Panc1 (cell line): Measurements from ENCODE around the gene NUDT4. TPM values are rescaled to one million over a fixed set of nuclear protein-coding genes. Genes with fewer than 3 reads are reported as not detected.

ENCODE experiments used
- ATAC-seq: fragments of 200-7000 bp; cut with Tn5 transposase; 2 replicates; pipeline ENCODE4 v1.9.1; 2020; ENCODE audit warnings: mild to moderate bottlenecking, moderate library complexity
- BruUV-seq: library from RNA; stranded (reverse); fragments of 400-500 nt; replicated peaks from 2 replicates; lab custom pipeline; 2021; lab: Mats Ljungman, UMichigan
- CTCF ChIA-PET: fragments of 300-600 bp; sonication (Branson Sonifier 250); formaldehyde crosslinking; loops from one replicate; lab custom pipeline; 2022; ENCODE audit warnings: antibody characterized with exemption; lab: Charles Lee
- POLR2A ChIA-PET: fragments of 300-600 bp; sonication (Branson Sonifier 250); formaldehyde crosslinking; loops from one replicate; lab custom pipeline; 2022; ENCODE audit warnings: antibody characterized with exemption; lab: Charles Lee
- DNase-seq: peaks from one replicate; pipeline ENCODE4 v3.0.0-alpha.2; 2010; ENCODE audit warnings: low read depth, low spot score
- H3K27ac ChIP-seq: 2 replicates; pipeline ENCODE4 v1.5.1; 2011; ENCODE audit warnings: mild to moderate bottlenecking, low read length, inconsistent platforms
- H3K27me3 ChIP-seq: fragments of 200-500 bp; sonication (Bioruptor generic); 2 replicates; pipeline ENCODE4 v1.6.0; 2014; ENCODE audit warnings: low read length, inconsistent platforms; ENCODE audit not compliant: control insufficient read depth, insufficient read depth
- H3K36me3 ChIP-seq: fragments of 200-500 bp; sonication (Bioruptor generic); 2 replicates; pipeline ENCODE4 v1.5.1; 2014; ENCODE audit warnings: inconsistent platforms, mild to moderate bottlenecking, low read length, moderate library complexity; ENCODE audit not compliant: control insufficient read depth, insufficient read depth
- H3K4me1 ChIP-seq: 2 replicates; pipeline ENCODE4 v1.5.1; 2011; ENCODE audit warnings: inconsistent platforms, mild to moderate bottlenecking, low read length, moderate library complexity; ENCODE audit not compliant: control insufficient read depth, insufficient read depth
- H3K4me3 ChIP-seq, 2 experiments: 2 replicates each; pipeline ENCODE4 v1.5.1; 2011 to 2012; ENCODE audit warnings: low read depth in 2 of 2, low read length in 2 of 2, mild to moderate bottlenecking in 2 of 2, inconsistent platforms in 1 of 2, moderate library complexity in 1 of 2
- H3K9me3 ChIP-seq: fragments of 200-500 bp; sonication (Bioruptor generic); 2 replicates; pipeline ENCODE4 v1.5.1; 2014; ENCODE audit warnings: low read depth, mild to moderate bottlenecking, inconsistent platforms, low read length, moderate library complexity; ENCODE audit not compliant: control insufficient read depth, insufficient read depth
- CTCF ChIP-seq: fragments of 450-650 bp; IDR thresholded peaks from 2 replicates; pipeline ENCODE4 v1.5.1; 2017; ENCODE audit warnings: mild to moderate bottlenecking
- POLR2AphosphoS5 ChIP-seq: IDR thresholded peaks from 2 replicates; pipeline ENCODE4 v1.6.1; 2012; ENCODE audit warnings: mild to moderate bottlenecking, low read depth, low read length, moderate library complexity
- REST ChIP-seq, 2 experiments: IDR thresholded peaks; 2 replicates each; pipeline ENCODE4 v1.6.1; 2011 to 2012; ENCODE audit warnings: low read depth in 2 of 2, control low read depth in 1 of 2, low read length in 1 of 2, mild to moderate bottlenecking in 1 of 2, moderate library complexity in 1 of 2; ENCODE audit not compliant: insufficient read depth in 1 of 2
- SIN3A ChIP-seq: IDR thresholded peaks from 2 replicates; pipeline ENCODE4 v1.6.1; 2012; ENCODE audit warnings: low read depth, mild to moderate bottlenecking, low read length, moderate library complexity, borderline replicate concordance; ENCODE audit not compliant: insufficient read depth
- TCF7L2 ChIP-seq: IDR thresholded peaks from 2 replicates; pipeline ENCODE4 v1.6.1; 2011; ENCODE audit warnings: mild to moderate bottlenecking, low read depth, low read length, inconsistent platforms
- in situ Hi-C: cut with HindIII; loops from 2 replicates; pipeline ENCODE4 v1.10.0; 2016; ENCODE audit warnings: low sequenced_read_pairs, low pct_unique_long_range_greater_than_20kb
- intact Hi-C: fragments of 100-400 bp; cut with micrococcal nuclease; formaldehyde crosslinking; loops from one replicate; pipeline ENCODE4 v1.10.0; 2022; ENCODE audit not compliant: unreplicated experiment
- total RNA-seq: library from RNA; stranded (reverse); gene quantifications from one replicate; pipeline ENCODE4 v1.2.1, GENCODE V29; 2021; ENCODE audit not compliant: unreplicated experiment

NUDT4 gene
- total RNA-seq, 1 experiment from 2014 or later: 45.7 TPM

DNA sequence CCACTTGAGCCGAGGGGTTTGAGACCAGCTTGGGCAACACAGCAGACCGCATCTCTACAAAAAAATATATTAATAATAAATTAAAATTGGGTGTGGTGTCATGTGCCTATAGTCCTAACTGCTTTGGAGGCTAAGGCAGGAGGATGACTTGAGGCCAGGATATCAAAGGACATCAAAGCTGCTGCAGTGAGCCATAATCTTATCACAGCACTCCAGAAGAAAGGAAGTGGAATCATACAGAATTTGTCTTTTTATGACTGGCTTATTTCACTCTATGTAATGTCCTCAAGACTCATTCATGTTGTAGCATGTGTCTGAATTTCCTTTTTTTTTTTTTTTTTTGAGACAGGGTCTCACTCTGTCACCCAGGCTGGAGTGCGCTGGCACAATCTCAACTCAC, 43.9 kb upstream of the NUDT4 start:
- no peak overlapping the region for H3K27ac ChIP-seq
- H3K4me1 ChIP-seq: no peaks in the 10 kb centered on the region
- H3K9me3 ChIP-seq: no peaks in the 10 kb centered on the region
- no TSS peak for BruUV-seq
- DNase-seq (no peak), ATAC-seq (no peak)
- ChIA-PET POLR2A (no interaction called here), CTCF (no interaction called here)
- no peaks in the 10 kb centered on the region for H3K27me3 ChIP-seq
- TF ChIP-seq SIN3A (no peak), CTCF (no peak), TCF7L2 (no peak), REST (IDR thresholded peaks at IDR 0.05; ENCODE audit: insufficient read depth in 1 of 2, low read depth in 2 of 2, low read length in 1 of 2) (no peak), POLR2AphosphoS5 (no peak)
- no peaks in the 10 kb centered on the region for H3K36me3 ChIP-seq
- no peak overlapping the region for H3K4me3 ChIP-seq
- intact Hi-C loops: no loop called here
- in situ Hi-C loops: no loop called here

DNA sequence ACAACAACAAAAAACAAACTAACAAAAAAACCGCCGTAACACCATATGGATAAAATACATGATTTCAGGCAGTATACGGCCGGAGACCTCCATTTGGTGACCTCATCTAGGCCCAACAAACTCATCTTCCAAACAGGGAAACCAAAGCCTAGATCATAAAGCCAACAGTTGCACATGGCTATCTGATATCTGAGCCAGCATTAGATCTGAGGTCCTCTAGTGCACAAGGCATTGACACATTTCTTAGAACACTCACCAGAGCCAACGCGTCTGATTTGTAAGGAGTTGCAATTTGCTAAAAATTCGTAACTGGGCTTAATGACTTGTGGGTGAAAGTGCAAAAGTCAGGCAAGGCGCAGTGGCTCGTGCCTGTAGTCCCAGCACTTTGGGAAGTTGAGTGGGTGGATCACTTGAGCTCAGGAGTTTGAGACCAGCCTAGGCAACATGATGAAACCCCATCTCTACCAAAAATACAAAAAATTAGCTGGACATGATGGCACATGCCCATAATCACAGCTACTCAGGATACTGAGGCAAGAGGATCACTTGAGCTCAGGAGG, 42.0 kb upstream of the NUDT4 start:
- no TSS peak for BruUV-seq
- ATAC-seq (no peak), DNase-seq (no peak)
- POLR2A ChIA-PET: no interaction called here
- CTCF ChIA-PET: no interaction called here
- in situ Hi-C loops: no loop called here
- Histone ChIP-seq H3K36me3 (no peaks in the 10 kb centered on the region), H3K27me3 (no peaks in the 10 kb centered on the region), H3K9me3 (no peaks in the 10 kb centered on the region), H3K4me3 (no peak overlapping the region), H3K27ac (no peak overlapping the region), H3K4me1 (no peaks in the 10 kb centered on the region)
- intact Hi-C loops: no loop called here
- TF ChIP-seq POLR2AphosphoS5 (no peak), CTCF (no peak), TCF7L2 (no peak)
